ENCODE measurements around the gene CD160.
"Not testable (repeated sequence)": the region's sequence is repeated elsewhere in the genome, so short reads cannot be mapped to it uniquely, and the experiment has no call there.

CD160 gene

GRCh38 chr1:145759721-145760120, 40.4 kb downstream of the CD160 start:
- DNase-seq (ENCODE audit: low read depth), result no peak

GRCh38 chr1:145760395-145760949, 41.2 kb downstream of the CD160 start:
- not testable (repeated sequence) for DNase-seq (ENCODE audit: low read depth)

- not testable (repeated sequence) for DNase-seq (ENCODE audit: low read depth)
These were observed 42.2 kb downstream of the CD160 start for GRCh38 chr1:145761498-145761897.

- not testable (repeated sequence) for DNase-seq (ENCODE audit: low read depth)
These were observed 42.7 kb downstream of the CD160 start for GRCh38 chr1:145762001-145762400.

GRCh38 chr1:145764231-145764940, 45.1 kb downstream of the CD160 start:
- not testable (repeated sequence) for DNase-seq (ENCODE audit: low read depth)

- not testable (repeated sequence) for DNase-seq (ENCODE audit: low read depth)
These were observed 45.8 kb downstream of the CD160 start for GRCh38 chr1:145765127-145765526.

- DNase-seq (ENCODE audit: low read depth), result not testable (repeated sequence)
These were observed 46.5 kb downstream of the CD160 start for GRCh38 chr1:145765585-145766360.

GRCh38 chr1:145766926-145767325, 47.6 kb downstream of the CD160 start:
- not testable (repeated sequence) for DNase-seq (ENCODE audit: low read depth)

- DNase-seq (ENCODE audit: low read depth), result not testable (repeated sequence)
These were observed 48.7 kb downstream of the CD160 start for GRCh38 chr1:145768004-145768403.

- no peak for DNase-seq (ENCODE audit: low read depth)
These were observed 51.8 kb downstream of the CD160 start for GRCh38 chr1:145771056-145771455.

- DNase-seq (ENCODE audit: low read depth), result no peak
These were observed 54.1 kb downstream of the CD160 start for GRCh38 chr1:145773423-145773822.

GRCh38 chr1:145777357-145778145, 58.3 kb downstream of the CD160 start:
- DNase-seq (ENCODE audit: low read depth), result no peak

GRCh38 chr1:145778146-145778540, 58.8 kb downstream of the CD160 start:
- no peak for DNase-seq (ENCODE audit: low read depth)

GRCh38 chr1:145782272-145783099, 63.2 kb downstream of the CD160 start:
- DNase-seq (ENCODE audit: low read depth), result no peak

GRCh38 chr1:145784409-145784808, 65.1 kb downstream of the CD160 start:
- no peak for DNase-seq (ENCODE audit: low read depth)

GRCh38 chr1:145785547-145785946, 66.2 kb downstream of the CD160 start:
- no peak for DNase-seq (ENCODE audit: low read depth)

GRCh38 chr1:145786271-145786670, 67.0 kb downstream of the CD160 start:
- no peak for DNase-seq (ENCODE audit: low read depth)

- no peak for DNase-seq (ENCODE audit: low read depth)
These were observed 69.3 kb downstream of the CD160 start for GRCh38 chr1:145788580-145788979.

Data from stimulated activated CD8-positive, alpha-beta memory T cell treated with anti-CD3 and anti-CD28 coated beads, Interleukin-12 subunit alpha, Interleukin-12 subunit beta, amount 100 ng/mL, for 4 hours (primary cell).